Left lung (tissue), 14 donors: ENCODE results near the gene KCNH4. TPM values are rescaled to one million over a fixed set of nuclear protein-coding genes. Genes with fewer than 3 reads are reported as not detected.

Experiments
- ATAC-seq: fragments of 200-7000 bp; cut with Tn5 transposase; one replicate; pipeline ENCODE4 v1.9.1; 2020; ENCODE audit warnings: moderate library complexity
- DNase-seq, 4 donors: peaks; one replicate each; pipeline ENCODE4 v3.0.0-alpha.2; 2013 to 2020
- H3K27ac ChIP-seq, 2 donors: fragments of 200-600 bp; sonication (generic) in 1 of 2; one replicate each; pipeline versions ENCODE4 v1.5.0 to v1.8.0; 2020 to 2021
- H3K27me3 ChIP-seq, 2 donors: fragments of 200-600 bp; sonication (generic) in 1 of 2; one replicate each; pipeline versions ENCODE4 v1.5.0 to v1.8.0; 2020 to 2021
- H3K36me3 ChIP-seq, 2 donors: fragments of 200-600 bp; sonication (generic) in 1 of 2; one replicate each; pipeline versions ENCODE4 v1.5.0 to v1.8.0; 2020 to 2021
- H3K4me1 ChIP-seq, 2 donors: fragments of 200-600 bp; one replicate each; pipeline ENCODE4 v1.8.0; 2021
- H3K4me3 ChIP-seq, 2 donors: fragments of 200-600 bp; sonication (generic) in 1 of 2; one replicate each; pipeline versions ENCODE4 v1.5.0 to v1.8.0; 2020 to 2021; ENCODE audit warnings: mild to moderate bottlenecking in 1 of 2
- H3K9me3 ChIP-seq, 2 donors: fragments of 200-600 bp; sonication (generic) in 1 of 2; one replicate each; pipeline versions ENCODE4 v1.5.0 to v1.8.0; 2020 to 2021
- CTCF ChIP-seq, 2 donors: fragments of 200-600 bp; sonication (generic) in 1 of 2; IDR thresholded peaks; one replicate each; pipeline versions ENCODE4 v1.5.0 to v1.8.0; 2021; ENCODE audit warnings: antibody characterized with exemption in 2 of 2
- intact Hi-C, 2 donors: fragments of 100-400 bp; cut with DNase I; formaldehyde crosslinking; loops; one replicate each; pipeline versions ENCODE4 v1.11.2 to v1.14.2; 2022
- long read RNA-seq, 12 donors: library from polyadenylated mRNA in 2 of 12; unstranded in 2 of 12; transcript quantifications; one replicate each; pipeline ENCODE4 v2.0.0 and lab custom pipeline, GENCODE V29; 2019 to 2026
- polyA plus RNA-seq, 6 donors: library from polyadenylated mRNA; unstranded; fragments of 120-200 nt; gene quantifications; one replicate each; pipeline ENCODE4 v1.2.1, GENCODE V29; 2013; ENCODE audit not compliant: insufficient read length in 6 of 6
- total RNA-seq, 2 donors: library from RNA; stranded (reverse); fragmentation: NEBNext Ultra II Directional; extraction: Animal tissue kit (Norgen Biotek cat#: 25700); gene quantifications; one replicate each; pipeline ENCODE4 v1.2.1, GENCODE V29; 2021
- donor health status: DM: no; HTN: yes; CAD: no.
- donor health status: DM: no; HTN: no; CAD: no.

Gene KCNH4
- total RNA-seq, result under 1 TPM in 1 of 2 donors, not detected in 1; 0.16 TPM
- under 1 TPM in 5 of 6 donors, not detected in 1; 0.03 to 0.06 (median 0.04) TPM for polyA plus RNA-seq
- long read RNA-seq, donor 1, result 0 reads
- long read RNA-seq, donor 2, result 0 reads
- long read RNA-seq, donor 3, result 0 reads
- long read RNA-seq, donor 4, result 0 reads
- long read RNA-seq, donor 5, result 0 reads
- long read RNA-seq, donor 6, result 0 reads
- long read RNA-seq, donor 7, result 0 reads
- long read RNA-seq, donor 8, result 0 reads
- long read RNA-seq, donor 9, result 0 reads
- long read RNA-seq, donor 10, result 0 reads
- long read RNA-seq, donor 11, result 0 reads
- long read RNA-seq, donor 12, result 0 reads

DNA sequence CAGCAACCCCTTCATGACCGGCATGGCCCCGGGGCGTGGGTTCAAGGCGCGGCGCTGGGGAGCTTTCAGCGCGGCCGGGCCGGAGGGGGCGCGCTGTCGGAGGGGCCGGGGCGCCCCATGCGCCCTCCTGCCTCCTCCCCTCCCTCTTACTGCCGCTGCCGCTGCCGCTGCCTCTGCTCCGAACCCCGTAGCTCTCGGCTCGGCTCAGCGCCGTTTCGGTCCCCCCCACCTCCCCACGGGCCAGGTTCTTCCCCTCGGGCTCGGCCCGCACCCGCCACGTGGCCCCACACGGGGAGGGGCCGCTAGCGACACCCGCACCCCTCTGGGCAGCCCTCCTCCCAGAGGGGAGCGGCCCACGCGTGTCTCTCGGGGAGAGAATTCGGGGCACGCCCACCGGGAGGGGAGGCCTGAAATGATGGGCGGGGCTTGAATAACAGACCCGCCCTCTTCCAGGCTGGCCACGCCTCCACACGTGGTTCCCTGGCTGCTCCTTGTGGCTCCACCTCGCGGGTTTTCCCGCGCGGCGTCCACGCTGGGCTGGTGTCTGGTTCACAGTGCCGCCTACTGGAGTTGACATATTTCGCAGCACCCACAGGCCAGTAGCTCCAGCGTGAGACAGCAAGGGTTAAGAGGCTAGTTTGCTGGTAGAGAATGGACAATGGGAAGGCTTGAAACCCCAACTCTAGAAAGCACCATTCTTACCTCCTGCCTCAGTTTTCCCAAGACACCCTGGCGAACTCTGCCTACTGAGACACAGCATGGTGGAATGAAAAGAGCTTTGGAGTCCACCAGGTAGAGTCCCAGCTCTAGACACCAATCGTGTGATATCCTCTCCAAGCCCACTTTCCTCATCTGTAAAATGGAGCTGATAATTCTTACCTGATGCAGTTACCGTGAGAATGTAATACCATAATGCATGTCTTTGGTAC lies at the start of gene KCNH4:
Gene KCNH4, minus strand, starts transcription at position 221 of the 929 bp plus-strand sequence. Its CDS starts 197 bp downstream, at position 24.
- intact Hi-C loops, result no loop called here
- DNase-seq, result peak in 2 of 4 donors; percentile 87 to 96

GRCh38 chr17:42230225-42230624 lies 49.3 kb upstream of the KCNH4 start:
- intact Hi-C loops, result no loop called here
- no peak for TF ChIP-seq CTCF (IDR thresholded peaks at IDR 0.05)
- H3K27me3 ChIP-seq, result no peaks in the 10 kb centered on the region
- DNase-seq (no peak), ATAC-seq (no peak)
- H3K27ac ChIP-seq, result no peak overlapping the region
- H3K36me3 ChIP-seq, result peaks cover 0 to 10% of the 10 kb centered on the region in 2 donors
- no peaks in the 10 kb centered on the region for H3K9me3 ChIP-seq
- no peak overlapping the region for H3K4me3 ChIP-seq
- H3K4me1 ChIP-seq, result peaks cover 0 to 40% of the 10 kb centered on the region in 2 donors

More for the DNA sequence above, at the start of gene KCNH4:
- TF ChIP-seq CTCF (IDR thresholded peaks at IDR 0.05), result peak in 1 of 2 donors; percentile 61
- peak within 1 kb of the TSS; percentile 7 to 46 for H3K4me3 ChIP-seq
- H3K36me3 ChIP-seq, result no peaks in the 10 kb centered on the region
- no peak within 1 kb of the TSS for H3K27ac ChIP-seq
- H3K9me3 ChIP-seq, result no peaks in the 10 kb centered on the region
- ATAC-seq, result peak; percentile 55
- H3K27me3 ChIP-seq, result peaks cover 21 to 45% of the 10 kb centered on the region in 2 donors
- H3K4me1 ChIP-seq, result peaks cover 14 to 67% of the 10 kb centered on the region in 2 donors

- DNase-seq (peak in 1 of 4 donors; percentile 53), ATAC-seq (no peak)
- H3K36me3 ChIP-seq, result peaks cover 0 to 28% of the 10 kb centered on the region in 2 donors
- no peak overlapping the region for H3K4me3 ChIP-seq
- H3K27ac ChIP-seq, result peak overlapping the region in 1 of 2 donors; percentile 57
- no peaks in the 10 kb centered on the region for H3K9me3 ChIP-seq
- H3K4me1 ChIP-seq, result peaks cover 0 to 34% of the 10 kb centered on the region in 2 donors
- H3K27me3 ChIP-seq, result no peaks in the 10 kb centered on the region
- intact Hi-C loops, result no loop called here
- TF ChIP-seq CTCF (IDR thresholded peaks at IDR 0.05), result no peak
Measured at GRCh38 chr17:42227849-42228700, 47.1 kb upstream of the KCNH4 start.

DNA sequence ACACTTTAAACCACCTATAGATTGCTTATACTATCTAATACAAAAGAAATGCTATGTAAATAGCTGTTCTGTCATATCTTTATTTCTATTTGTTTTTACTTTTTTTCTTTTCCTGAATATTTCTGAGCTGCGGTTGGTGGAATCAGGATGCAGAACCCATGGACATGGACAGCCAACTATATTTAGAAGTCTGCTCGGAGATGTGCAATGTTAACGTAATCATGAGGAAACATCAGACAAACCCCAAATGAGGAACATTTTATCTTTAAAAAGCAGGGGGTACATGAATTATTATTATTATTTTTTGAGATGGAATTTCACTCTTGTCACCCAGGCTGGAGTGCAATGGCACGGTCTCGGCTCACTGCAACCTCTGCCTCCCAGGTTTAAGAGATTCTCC lies 44.7 kb upstream of the KCNH4 start:
- no peak for TF ChIP-seq CTCF (IDR thresholded peaks at IDR 0.05)
- Histone ChIP-seq H3K4me3 (no peak overlapping the region), H3K9me3 (no peaks in the 10 kb centered on the region), H3K27me3 (no peaks in the 10 kb centered on the region), H3K27ac (peak overlapping the region in 1 of 2 donors; percentile 23), H3K4me1 (peaks cover 0 to 34% of the 10 kb centered on the region in 2 donors), H3K36me3 (peaks cover 0 to 44% of the 10 kb centered on the region in 2 donors)
- intact Hi-C loops, result no loop called here
- DNase-seq (no peak), ATAC-seq (no peak)
